Upper lobe of right lung (tissue), 1 donor: ENCODE results near the gene ICAM3. TPM values are rescaled to one million over a fixed set of nuclear protein-coding genes. Genes with fewer than 3 reads are reported as not detected.
A peak's percentile ranks its signal among the peaks of the same experiment; 100 is the strongest.

Experiments used
- ATAC-seq: fragments of 200-7000 bp; cut with Tn5 transposase; one replicate; pipeline ENCODE4 v1.9.1; 2020; ENCODE audit warnings: mild to moderate bottlenecking, moderate library complexity
- DNase-seq: peaks from one replicate; pipeline ENCODE4 v3.0.0-alpha.2; 2020
- H3K27ac ChIP-seq: fragments of 200-600 bp; one replicate; pipeline ENCODE4 v1.8.0; 2022
- H3K27me3 ChIP-seq: fragments of 200-600 bp; one replicate; pipeline ENCODE4 v1.8.0; 2022; ENCODE audit warnings: mild to moderate bottlenecking
- H3K36me3 ChIP-seq: fragments of 200-600 bp; one replicate; pipeline ENCODE4 v1.8.0; 2022
- H3K4me1 ChIP-seq: fragments of 200-600 bp; one replicate; pipeline ENCODE4 v1.8.0; 2022
- H3K4me3 ChIP-seq: fragments of 200-600 bp; one replicate; pipeline ENCODE4 v1.8.0; 2022; ENCODE audit warnings: mild to moderate bottlenecking
- H3K9me3 ChIP-seq: fragments of 200-600 bp; one replicate; pipeline ENCODE4 v1.8.0; 2022
- CTCF ChIP-seq: fragments of 200-600 bp; IDR thresholded peaks from one replicate; pipeline ENCODE4 v1.8.0; 2022; ENCODE audit warnings: antibody characterized with exemption
- intact Hi-C: fragments of 100-400 bp; cut with DNase I; formaldehyde crosslinking; loops from one replicate; pipeline ENCODE4 v1.11.0; 2022
- total RNA-seq: library from RNA; stranded (reverse); fragmentation: NEBNext Ultra II Directional; extraction: Animal tissue kit (Norgen Biotek cat#: 25700); gene quantifications from one replicate; pipeline ENCODE4 v1.2.1, GENCODE V29; 2021
- donor health status: DM: no; HTN: yes; CAD: no; lungs with severe emphysema.

ICAM3 gene
- total RNA-seq, 1 donor from 2014 or later, result 23.8 TPM

- intact Hi-C loops, result no loop called here
- no peak overlapping the region for H3K27ac ChIP-seq
- ATAC-seq (no peak), DNase-seq (no peak)
- no peak for TF ChIP-seq CTCF
- no peaks in the 10 kb centered on the region for H3K9me3 ChIP-seq
- peaks cover 56% of the 10 kb centered on the region for H3K4me1 ChIP-seq
- no peaks in the 10 kb centered on the region for H3K36me3 ChIP-seq
- peaks cover 42% of the 10 kb centered on the region for H3K27me3 ChIP-seq
- peak overlapping the region; percentile 58 for H3K4me3 ChIP-seq
Measured at GRCh38 chr19:10292789-10293636, 46.4 kb downstream of the ICAM3 start.

GRCh38 chr19:10292206-10292788 is 47.1 kb downstream of the ICAM3 start:
- Histone ChIP-seq H3K27me3 (peaks cover 42% of the 10 kb centered on the region), H3K9me3 (no peaks in the 10 kb centered on the region), H3K27ac (peak overlapping the region; percentile 60), H3K4me1 (peaks cover 63% of the 10 kb centered on the region), H3K4me3 (peak overlapping the region; percentile 58), H3K36me3 (no peaks in the 10 kb centered on the region)
- intact Hi-C loops, result no loop called here
- peak; percentile 96 for DNase-seq
- no peak for TF ChIP-seq CTCF
- ATAC-seq, result peak; percentile 82

GRCh38 chr19:10291554-10292205 is 47.7 kb downstream of the ICAM3 start:
- no peak for ATAC-seq
- no peak for TF ChIP-seq CTCF
- Histone ChIP-seq H3K4me1 (peaks cover 69% of the 10 kb centered on the region), H3K9me3 (no peaks in the 10 kb centered on the region), H3K27me3 (peaks cover 42% of the 10 kb centered on the region), H3K4me3 (peak overlapping the region; percentile 58), H3K27ac (peak overlapping the region; percentile 60), H3K36me3 (no peaks in the 10 kb centered on the region)
- intact Hi-C loops, result no loop called here
- DNase-seq, result no peak

GRCh38 chr19:10290876-10291553 is 48.4 kb downstream of the ICAM3 start:
- H3K9me3 ChIP-seq, result no peaks in the 10 kb centered on the region
- peaks cover 42% of the 10 kb centered on the region for H3K27me3 ChIP-seq
- intact Hi-C loops, result no loop called here
- DNase-seq (peak; percentile 92), ATAC-seq (peak; percentile 49)
- H3K27ac ChIP-seq, result peak overlapping the region; percentile 60
- peak overlapping the region; percentile 58 for H3K4me3 ChIP-seq
- H3K36me3 ChIP-seq, result peaks cover 2% of the 10 kb centered on the region
- TF ChIP-seq CTCF, result no peak
- peaks cover 76% of the 10 kb centered on the region for H3K4me1 ChIP-seq

GRCh38 chr19:10290357-10290875 is 49.0 kb downstream of the ICAM3 start:
- Histone ChIP-seq H3K4me3 (peak overlapping the region; percentile 58), H3K36me3 (peaks cover 8% of the 10 kb centered on the region), H3K27me3 (peaks cover 41% of the 10 kb centered on the region), H3K4me1 (peaks cover 77% of the 10 kb centered on the region), H3K9me3 (no peaks in the 10 kb centered on the region), H3K27ac (no peak overlapping the region)
- intact Hi-C loops, result no loop called here
- ATAC-seq (no peak), DNase-seq (no peak)
- no peak for TF ChIP-seq CTCF
